Panc1 (cell line): ENCODE results near the gene MARK4. TPM values are rescaled to one million over a fixed set of nuclear protein-coding genes. Genes with fewer than 3 reads are reported as not detected.
A peak's percentile ranks its signal among the peaks of the same experiment; 100 is the strongest.

Experiments used
- ATAC-seq: fragments of 200-7000 bp; cut with Tn5 transposase; 2 replicates; pipeline ENCODE4 v1.9.1; 2020; ENCODE audit warnings: mild to moderate bottlenecking, moderate library complexity
- BruUV-seq: library from RNA; stranded (reverse); fragments of 400-500 nt; replicated peaks from 2 replicates; lab custom pipeline; 2021; lab: Mats Ljungman, UMichigan
- CTCF ChIA-PET: fragments of 300-600 bp; sonication (Branson Sonifier 250); formaldehyde crosslinking; loops from one replicate; lab custom pipeline; 2022; ENCODE audit warnings: antibody characterized with exemption; lab: Charles Lee
- POLR2A ChIA-PET: fragments of 300-600 bp; sonication (Branson Sonifier 250); formaldehyde crosslinking; loops from one replicate; lab custom pipeline; 2022; ENCODE audit warnings: antibody characterized with exemption; lab: Charles Lee
- DNase-seq: peaks from one replicate; pipeline ENCODE4 v3.0.0-alpha.2; 2010; ENCODE audit warnings: low read depth, low spot score
- H3K27ac ChIP-seq: 2 replicates; pipeline ENCODE4 v1.5.1; 2011; ENCODE audit warnings: mild to moderate bottlenecking, low read length, inconsistent platforms
- H3K27me3 ChIP-seq: fragments of 200-500 bp; sonication (Bioruptor generic); 2 replicates; pipeline ENCODE4 v1.6.0; 2014; ENCODE audit warnings: low read length, inconsistent platforms; ENCODE audit not compliant: control insufficient read depth, insufficient read depth
- H3K36me3 ChIP-seq: fragments of 200-500 bp; sonication (Bioruptor generic); 2 replicates; pipeline ENCODE4 v1.5.1; 2014; ENCODE audit warnings: inconsistent platforms, mild to moderate bottlenecking, low read length, moderate library complexity; ENCODE audit not compliant: control insufficient read depth, insufficient read depth
- H3K4me1 ChIP-seq: 2 replicates; pipeline ENCODE4 v1.5.1; 2011; ENCODE audit warnings: inconsistent platforms, mild to moderate bottlenecking, low read length, moderate library complexity; ENCODE audit not compliant: control insufficient read depth, insufficient read depth
- H3K4me3 ChIP-seq, 2 experiments: 2 replicates each; pipeline ENCODE4 v1.5.1; 2011 to 2012; ENCODE audit warnings: low read depth in 2 of 2, low read length in 2 of 2, mild to moderate bottlenecking in 2 of 2, inconsistent platforms in 1 of 2, moderate library complexity in 1 of 2
- H3K9me3 ChIP-seq: fragments of 200-500 bp; sonication (Bioruptor generic); 2 replicates; pipeline ENCODE4 v1.5.1; 2014; ENCODE audit warnings: low read depth, mild to moderate bottlenecking, inconsistent platforms, low read length, moderate library complexity; ENCODE audit not compliant: control insufficient read depth, insufficient read depth
- POLR2AphosphoS5 ChIP-seq: IDR thresholded peaks from 2 replicates; pipeline ENCODE4 v1.6.1; 2012; ENCODE audit warnings: mild to moderate bottlenecking, low read depth, low read length, moderate library complexity
- SIN3A ChIP-seq: IDR thresholded peaks from 2 replicates; pipeline ENCODE4 v1.6.1; 2012; ENCODE audit warnings: low read depth, mild to moderate bottlenecking, low read length, moderate library complexity, borderline replicate concordance; ENCODE audit not compliant: insufficient read depth
- TCF7L2 ChIP-seq: IDR thresholded peaks from 2 replicates; pipeline ENCODE4 v1.6.1; 2011; ENCODE audit warnings: mild to moderate bottlenecking, low read depth, low read length, inconsistent platforms
- in situ Hi-C: cut with HindIII; loops from 2 replicates; pipeline ENCODE4 v1.10.0; 2016; ENCODE audit warnings: low sequenced_read_pairs, low pct_unique_long_range_greater_than_20kb
- intact Hi-C: fragments of 100-400 bp; cut with micrococcal nuclease; formaldehyde crosslinking; loops from one replicate; pipeline ENCODE4 v1.10.0; 2022; ENCODE audit not compliant: unreplicated experiment
- total RNA-seq: library from RNA; stranded (reverse); gene quantifications from one replicate; pipeline ENCODE4 v1.2.1, GENCODE V29; 2021; ENCODE audit not compliant: unreplicated experiment
- TF ChIP-seq, protein P1 (sequence below): fragments of 450-650 bp; IDR thresholded peaks from 2 replicates; pipeline ENCODE4 v1.5.1; 2017; ENCODE audit warnings: mild to moderate bottlenecking

The MARK4 gene
- total RNA-seq, 1 experiment from 2014 or later: 21.6 TPM

DNA sequence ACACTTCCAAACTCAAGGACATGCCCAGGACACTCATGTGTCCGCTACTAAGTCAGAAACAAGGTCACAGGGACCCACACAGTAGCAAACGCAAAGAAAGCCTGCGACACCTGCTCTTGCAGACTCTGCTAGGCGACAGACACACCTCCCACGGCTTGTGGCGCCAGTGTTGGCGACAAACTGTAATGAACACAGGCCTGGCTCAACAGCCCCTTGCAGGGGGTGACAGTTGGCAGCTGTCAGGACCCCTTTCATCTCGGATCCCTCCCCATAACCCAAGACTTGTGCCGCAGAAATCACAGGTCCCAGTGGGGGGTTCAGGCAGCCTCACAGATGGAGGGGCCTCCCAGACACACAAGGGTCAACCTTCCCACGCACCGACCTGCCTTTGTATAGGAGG lies 71.2 kb downstream of the MARK4 start:
- POLR2A ChIA-PET: interaction anchor here (0.6 kb wide), 1 partner anchor 126 kb away, joined by 3 read pairs; no protein-coding TSS in a partner anchor
- CTCF ChIA-PET: no interaction called here
- DNase-seq (no peak), ATAC-seq (no peak)
- Histone ChIP-seq H3K27me3 (no peaks in the 10 kb centered on the region), H3K36me3 (no peaks in the 10 kb centered on the region), H3K9me3 (no peaks in the 10 kb centered on the region), H3K27ac (no peak overlapping the region), H3K4me3 (no peak overlapping the region), H3K4me1 (peaks cover 10% of the 10 kb centered on the region)
- TF ChIP-seq POLR2AphosphoS5: no peak
- no peak for TF ChIP-seq TCF7L2
- TF ChIP-seq, protein P1, sequence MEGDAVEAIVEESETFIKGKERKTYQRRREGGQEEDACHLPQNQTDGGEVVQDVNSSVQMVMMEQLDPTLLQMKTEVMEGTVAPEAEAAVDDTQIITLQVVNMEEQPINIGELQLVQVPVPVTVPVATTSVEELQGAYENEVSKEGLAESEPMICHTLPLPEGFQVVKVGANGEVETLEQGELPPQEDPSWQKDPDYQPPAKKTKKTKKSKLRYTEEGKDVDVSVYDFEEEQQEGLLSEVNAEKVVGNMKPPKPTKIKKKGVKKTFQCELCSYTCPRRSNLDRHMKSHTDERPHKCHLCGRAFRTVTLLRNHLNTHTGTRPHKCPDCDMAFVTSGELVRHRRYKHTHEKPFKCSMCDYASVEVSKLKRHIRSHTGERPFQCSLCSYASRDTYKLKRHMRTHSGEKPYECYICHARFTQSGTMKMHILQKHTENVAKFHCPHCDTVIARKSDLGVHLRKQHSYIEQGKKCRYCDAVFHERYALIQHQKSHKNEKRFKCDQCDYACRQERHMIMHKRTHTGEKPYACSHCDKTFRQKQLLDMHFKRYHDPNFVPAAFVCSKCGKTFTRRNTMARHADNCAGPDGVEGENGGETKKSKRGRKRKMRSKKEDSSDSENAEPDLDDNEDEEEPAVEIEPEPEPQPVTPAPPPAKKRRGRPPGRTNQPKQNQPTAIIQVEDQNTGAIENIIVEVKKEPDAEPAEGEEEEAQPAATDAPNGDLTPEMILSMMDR: no peak
- BruUV-seq: no TSS peak
- intact Hi-C loops (loop anchor here (10.0 kb wide), 1 partner anchor 68 kb away; the partner anchor contains the start of gene MARK4), in situ Hi-C loops (no loop called here)

DNA sequence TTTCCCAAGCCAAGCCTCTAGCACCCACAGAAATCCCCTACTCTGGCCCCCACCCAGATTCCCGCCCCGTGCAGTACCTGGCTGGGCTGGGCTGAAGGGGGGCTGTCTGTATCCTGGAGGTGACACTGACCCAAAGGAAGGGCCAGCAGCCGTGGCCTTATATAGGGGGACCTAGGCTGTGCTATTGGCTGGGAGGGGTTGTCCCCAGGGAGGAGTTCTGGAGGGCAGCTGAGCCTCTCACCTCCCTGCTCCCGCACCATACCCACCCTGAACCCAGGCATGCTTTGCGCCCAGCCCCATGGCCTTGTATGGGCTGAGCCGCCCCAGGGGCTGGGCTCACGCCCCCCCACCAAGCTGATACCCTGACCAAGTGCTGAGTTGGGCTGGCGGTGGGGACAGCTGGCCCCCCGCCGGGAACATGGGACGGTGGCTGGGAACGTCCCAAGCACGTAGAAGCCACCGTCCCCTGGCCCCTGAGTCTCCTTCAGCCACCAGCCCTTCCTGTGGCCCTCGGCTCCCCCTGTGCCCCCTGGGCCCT lies 71.7 kb downstream of the MARK4 start, which contains the start of gene CKM:
Gene CKM, minus strand, starts transcription at position 132 of the 538 bp plus-strand sequence. CDS start 3,162 bp downstream, outside the sequence.
- TF ChIP-seq TCF7L2 (no peak), SIN3A (no peak), POLR2AphosphoS5 (no peak)
- TF ChIP-seq, protein P1: no peak
- H3K4me3 ChIP-seq: 0 out of 4 replicates have a peak within 1 kb of the TSS, but pooled peaks of 1 of the 2 experiments have one; percentile 0
- H3K36me3 ChIP-seq: no peaks in the 10 kb centered on the region
- in situ Hi-C loops: no loop called here
- H3K9me3 ChIP-seq: no peaks in the 10 kb centered on the region
- peaks cover 10% of the 10 kb centered on the region for H3K4me1 ChIP-seq
- ChIA-PET POLR2A (no interaction called here), CTCF (no interaction called here)
- H3K27me3 ChIP-seq: no peaks in the 10 kb centered on the region
- no TSS peak for BruUV-seq
- DNase-seq (no peak), ATAC-seq (no peak)
- intact Hi-C loops: loop anchor here (10.0 kb wide), 1 partner anchor 68 kb away; the partner anchor contains the start of gene MARK4
- H3K27ac ChIP-seq: no peak within 1 kb of the TSS

DNA sequence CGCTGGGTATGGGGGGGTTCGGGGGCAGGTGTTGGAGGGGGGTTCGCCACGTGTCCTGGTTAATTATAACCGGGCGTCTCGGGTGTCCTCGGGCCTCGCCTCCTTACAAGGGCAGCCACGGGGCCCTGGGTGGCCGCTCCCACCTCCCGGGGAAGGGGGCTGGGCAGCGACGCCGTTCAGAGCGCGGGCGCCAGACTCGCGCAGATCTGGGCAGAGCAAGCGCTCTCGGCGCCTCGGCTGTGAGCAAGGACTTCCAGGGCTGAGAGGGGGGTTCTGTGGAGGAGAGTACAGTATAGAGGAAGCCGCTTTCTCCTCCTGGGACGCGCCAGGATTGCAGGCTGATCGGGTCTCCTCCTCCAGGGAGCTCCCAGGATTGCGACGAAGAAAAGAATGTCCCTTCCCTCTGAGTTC lies 72.6 kb downstream of the MARK4 start:
- DNase-seq: no peak
- intact Hi-C loops (loop anchor here (10.0 kb wide), 1 partner anchor 69 kb away; the partner anchor contains the start of gene MARK4), in situ Hi-C loops (no loop called here)
- Histone ChIP-seq H3K4me3 (0 out of 4 replicates have a peak overlapping the region, but pooled peaks of 1 of the 2 experiments have one; percentile 0), H3K9me3 (no peaks in the 10 kb centered on the region), H3K4me1 (peaks cover 10% of the 10 kb centered on the region), H3K36me3 (no peaks in the 10 kb centered on the region), H3K27me3 (no peaks in the 10 kb centered on the region), H3K27ac (no peak overlapping the region)
- TF ChIP-seq SIN3A (no peak), TCF7L2 (no peak)
- BruUV-seq: no TSS peak
- ChIA-PET POLR2A (no interaction called here), CTCF (no interaction called here)
- peak; percentile 24; the same call in 1 of the 2 replicates for ATAC-seq
